ENCODE data around the gene AFF3.

DNA sequence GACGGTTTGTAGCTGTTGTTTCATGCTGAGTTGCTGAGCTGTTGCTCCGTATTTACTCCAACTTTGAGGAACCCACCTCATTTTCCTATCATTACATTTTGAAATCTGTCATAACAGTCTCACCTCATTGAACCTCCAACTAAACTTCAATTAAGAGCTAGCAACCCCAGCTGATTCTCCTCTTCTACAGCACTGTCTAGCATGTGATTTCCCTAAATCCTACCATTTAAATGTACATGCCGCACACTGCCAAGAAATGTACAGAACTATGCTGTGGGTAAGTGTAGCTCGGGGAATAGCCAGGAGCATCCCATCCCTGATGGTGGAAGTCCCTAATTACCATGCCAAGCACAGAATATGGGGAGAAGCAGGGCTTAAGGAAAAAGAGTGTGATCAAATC lies 299.9 kb downstream of the AFF3 start:
- TF ChIP-seq KLF9 (CRISPR knock-in tag; IDR thresholded peaks at IDR 0.05; ENCODE audit: low read depth) (no peak), SAP130 (CRISPR knock-in tag; IDR thresholded peaks at IDR 0.05; ENCODE audit: low read depth) (no peak), GZF1 (CRISPR knock-in tag; IDR thresholded peaks at IDR 0.05) (no peak), SP2 (CRISPR knock-in tag; IDR thresholded peaks at IDR 0.05) (no peak), HDAC1 (CRISPR knock-in tag; IDR thresholded peaks at IDR 0.05) (no peak), GTF2F1 (IDR thresholded peaks at IDR 0.05; ENCODE audit: low read length) (no peak), LRRFIP1 (CRISPR knock-in tag; conservative IDR thresholded peaks at IDR 0.05) (no peak), CREB1 (IDR thresholded peaks at IDR 0.05) (no peak), CREB1 (CRISPR knock-in tag; IDR thresholded peaks at IDR 0.05) (no peak), GATAD1 (CRISPR knock-in tag; IDR thresholded peaks at IDR 0.05) (no peak)
- TF ChIP-seq, protein P1, sequence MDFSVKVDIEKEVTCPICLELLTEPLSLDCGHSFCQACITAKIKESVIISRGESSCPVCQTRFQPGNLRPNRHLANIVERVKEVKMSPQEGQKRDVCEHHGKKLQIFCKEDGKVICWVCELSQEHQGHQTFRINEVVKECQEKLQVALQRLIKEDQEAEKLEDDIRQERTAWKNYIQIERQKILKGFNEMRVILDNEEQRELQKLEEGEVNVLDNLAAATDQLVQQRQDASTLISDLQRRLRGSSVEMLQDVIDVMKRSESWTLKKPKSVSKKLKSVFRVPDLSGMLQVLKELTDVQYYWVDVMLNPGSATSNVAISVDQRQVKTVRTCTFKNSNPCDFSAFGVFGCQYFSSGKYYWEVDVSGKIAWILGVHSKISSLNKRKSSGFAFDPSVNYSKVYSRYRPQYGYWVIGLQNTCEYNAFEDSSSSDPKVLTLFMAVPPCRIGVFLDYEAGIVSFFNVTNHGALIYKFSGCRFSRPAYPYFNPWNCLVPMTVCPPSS (IDR thresholded peaks at IDR 0.05): no peak
- TF ChIP-seq, protein P2, sequence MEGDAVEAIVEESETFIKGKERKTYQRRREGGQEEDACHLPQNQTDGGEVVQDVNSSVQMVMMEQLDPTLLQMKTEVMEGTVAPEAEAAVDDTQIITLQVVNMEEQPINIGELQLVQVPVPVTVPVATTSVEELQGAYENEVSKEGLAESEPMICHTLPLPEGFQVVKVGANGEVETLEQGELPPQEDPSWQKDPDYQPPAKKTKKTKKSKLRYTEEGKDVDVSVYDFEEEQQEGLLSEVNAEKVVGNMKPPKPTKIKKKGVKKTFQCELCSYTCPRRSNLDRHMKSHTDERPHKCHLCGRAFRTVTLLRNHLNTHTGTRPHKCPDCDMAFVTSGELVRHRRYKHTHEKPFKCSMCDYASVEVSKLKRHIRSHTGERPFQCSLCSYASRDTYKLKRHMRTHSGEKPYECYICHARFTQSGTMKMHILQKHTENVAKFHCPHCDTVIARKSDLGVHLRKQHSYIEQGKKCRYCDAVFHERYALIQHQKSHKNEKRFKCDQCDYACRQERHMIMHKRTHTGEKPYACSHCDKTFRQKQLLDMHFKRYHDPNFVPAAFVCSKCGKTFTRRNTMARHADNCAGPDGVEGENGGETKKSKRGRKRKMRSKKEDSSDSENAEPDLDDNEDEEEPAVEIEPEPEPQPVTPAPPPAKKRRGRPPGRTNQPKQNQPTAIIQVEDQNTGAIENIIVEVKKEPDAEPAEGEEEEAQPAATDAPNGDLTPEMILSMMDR (CRISPR knock-in tag; IDR thresholded peaks at IDR 0.05): no peak

Data from HepG2 (cell line).